Osteoblast (primary cell): Measurements from ENCODE around the gene ADGRB3. TPM values are rescaled to one million over a fixed set of nuclear protein-coding genes. Genes with fewer than 3 reads are reported as not detected.

Source experiments
- DNase-seq: peaks from one replicate; pipeline ENCODE4 v3.0.0; 2011; ENCODE audit warnings: low spot score, mixed read lengths; ENCODE audit not compliant: insufficient read length; ENCODE audit errors: missing footprints
- H2AFZ ChIP-seq: 2 replicates; pipeline ENCODE4 v1.6.0; 2011; ENCODE audit warnings: mild to moderate bottlenecking, low read length
- H3K27ac ChIP-seq: 2 replicates; pipeline ENCODE4 v1.5.1; 2011; ENCODE audit warnings: mild to moderate bottlenecking, low read depth, low read length, moderate library complexity
- H3K27me3 ChIP-seq: 2 replicates; pipeline ENCODE4 v1.6.0; 2012; ENCODE audit warnings: mild to moderate bottlenecking, control low read depth, inconsistent platforms, low read length, moderate library complexity; ENCODE audit not compliant: insufficient read depth
- H3K36me3 ChIP-seq: 2 replicates; pipeline ENCODE4 v1.5.1; 2011; ENCODE audit warnings: mild to moderate bottlenecking, low read length, control low read depth, moderate library complexity; ENCODE audit not compliant: insufficient read depth
- H3K4me1 ChIP-seq: 2 replicates; pipeline ENCODE4 v1.5.1; 2011; ENCODE audit warnings: mild to moderate bottlenecking, low read length, control low read depth, moderate library complexity; ENCODE audit not compliant: insufficient read depth
- H3K4me2 ChIP-seq: 2 replicates; pipeline ENCODE4 v1.6.0; 2011; ENCODE audit warnings: mild to moderate bottlenecking, low read length; ENCODE audit not compliant: insufficient read depth
- H3K4me3 ChIP-seq: fragments of 200-600 bp; sonication (generic); 3 replicates; pipeline ENCODE4 v1.5.1; 2012; ENCODE audit warnings: mild to moderate bottlenecking, low read length, inconsistent platforms; ENCODE audit not compliant: insufficient read depth
- H3K79me2 ChIP-seq: 2 replicates; pipeline ENCODE4 v1.6.0; 2012; ENCODE audit warnings: mild to moderate bottlenecking, low read length, control low read depth, inconsistent platforms; ENCODE audit not compliant: insufficient read depth
- H3K9me3 ChIP-seq: 2 replicates; pipeline ENCODE4 v1.5.1; 2011; ENCODE audit warnings: low read depth, low read length, control low read depth
- H4K20me1 ChIP-seq: 2 replicates; pipeline ENCODE4 v1.6.0; 2012; ENCODE audit warnings: mild to moderate bottlenecking, low read length, control low read depth; ENCODE audit not compliant: insufficient read depth
- total RNA-seq: library from RNA; depleted of rRNA; stranded (reverse); fragments of >200 nt; gene quantifications from 2 replicates; pipeline ENCODE4 v1.2.3, GENCODE V29; 2012
- TF ChIP-seq, protein P1 (sequence below): IDR thresholded peaks from 2 replicates; pipeline ENCODE4 v1.5.1; 2011; ENCODE audit warnings: mild to moderate bottlenecking, low read depth, low read length, moderate library complexity; ENCODE audit errors: extremely low read depth

ADGRB3 gene
- total RNA-seq, 1 donor, result not detected

DNA sequence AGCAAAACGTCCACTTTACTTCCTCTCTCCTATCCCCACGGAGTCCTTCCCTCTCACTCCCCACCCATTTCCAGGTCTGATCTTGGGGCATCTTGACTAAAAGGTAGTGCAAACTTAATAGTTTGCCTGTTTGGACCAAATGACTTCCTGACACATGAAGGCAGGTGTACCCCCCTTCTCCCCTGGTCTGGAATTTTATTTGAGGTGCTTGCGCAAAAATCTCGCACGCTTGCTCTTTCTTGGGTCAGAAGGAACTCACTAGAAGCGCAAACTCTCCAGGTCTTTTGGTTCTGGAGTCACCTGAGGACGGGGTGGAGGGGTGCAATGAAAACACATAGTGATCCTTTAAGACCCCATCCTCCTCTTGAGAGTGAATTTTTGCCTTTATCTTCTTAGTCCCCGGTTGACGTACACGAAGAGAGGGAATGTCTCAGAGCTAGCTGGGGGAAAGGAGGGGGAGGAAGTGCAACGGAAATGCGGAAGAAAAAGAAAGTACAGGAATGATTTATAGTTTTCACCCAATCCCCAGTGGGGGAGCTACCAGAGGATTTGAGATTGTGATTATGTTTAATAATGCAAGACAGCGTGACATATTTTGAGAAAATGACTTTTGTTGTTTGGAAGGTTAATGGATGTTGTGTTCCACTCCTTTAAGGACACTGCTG, 4.9 kb downstream of the ADGRB3 start:
- Histone ChIP-seq H3K4me3 (no peak overlapping the region), H3K9me3 (no peaks in the 10 kb centered on the region), H3K79me2 (no peaks in the 10 kb centered on the region), H3K27me3 (peaks cover 21% of the 10 kb centered on the region), H3K4me1 (no peaks in the 10 kb centered on the region), H3K27ac (no peak overlapping the region), H2AFZ (peak overlapping the region; percentile 10), H4K20me1 (no peaks in the 10 kb centered on the region), H3K36me3 (no peaks in the 10 kb centered on the region), H3K4me2 (peak overlapping the region; percentile 65)
- DNase-seq, result peak; percentile 55
- TF ChIP-seq, protein P1, sequence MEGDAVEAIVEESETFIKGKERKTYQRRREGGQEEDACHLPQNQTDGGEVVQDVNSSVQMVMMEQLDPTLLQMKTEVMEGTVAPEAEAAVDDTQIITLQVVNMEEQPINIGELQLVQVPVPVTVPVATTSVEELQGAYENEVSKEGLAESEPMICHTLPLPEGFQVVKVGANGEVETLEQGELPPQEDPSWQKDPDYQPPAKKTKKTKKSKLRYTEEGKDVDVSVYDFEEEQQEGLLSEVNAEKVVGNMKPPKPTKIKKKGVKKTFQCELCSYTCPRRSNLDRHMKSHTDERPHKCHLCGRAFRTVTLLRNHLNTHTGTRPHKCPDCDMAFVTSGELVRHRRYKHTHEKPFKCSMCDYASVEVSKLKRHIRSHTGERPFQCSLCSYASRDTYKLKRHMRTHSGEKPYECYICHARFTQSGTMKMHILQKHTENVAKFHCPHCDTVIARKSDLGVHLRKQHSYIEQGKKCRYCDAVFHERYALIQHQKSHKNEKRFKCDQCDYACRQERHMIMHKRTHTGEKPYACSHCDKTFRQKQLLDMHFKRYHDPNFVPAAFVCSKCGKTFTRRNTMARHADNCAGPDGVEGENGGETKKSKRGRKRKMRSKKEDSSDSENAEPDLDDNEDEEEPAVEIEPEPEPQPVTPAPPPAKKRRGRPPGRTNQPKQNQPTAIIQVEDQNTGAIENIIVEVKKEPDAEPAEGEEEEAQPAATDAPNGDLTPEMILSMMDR, result no peak

DNA sequence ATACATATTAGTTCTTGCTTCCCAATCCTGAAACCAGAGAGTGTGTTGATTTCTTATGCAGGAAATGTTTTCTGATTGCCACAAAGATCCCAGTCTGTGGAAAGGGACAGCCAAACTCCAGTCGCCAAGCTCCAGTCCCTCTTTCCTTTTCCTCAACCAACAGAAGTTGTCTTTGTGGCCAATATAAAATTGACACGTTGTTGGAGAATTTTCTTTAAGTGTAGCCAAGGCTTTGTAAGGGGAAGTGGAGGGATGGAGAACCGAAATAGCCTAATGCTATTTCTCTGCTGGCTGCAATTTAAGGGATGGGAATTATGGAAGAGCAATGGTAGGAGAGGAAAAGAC, 5.4 kb downstream of the ADGRB3 start:
- H3K4me1 ChIP-seq, result no peaks in the 10 kb centered on the region
- no peak overlapping the region for H3K27ac ChIP-seq
- TF ChIP-seq, protein P1, result no peak
- no peaks in the 10 kb centered on the region for H4K20me1 ChIP-seq
- no peak for DNase-seq
- no peak overlapping the region for H2AFZ ChIP-seq
- no peaks in the 10 kb centered on the region for H3K36me3 ChIP-seq
- no peaks in the 10 kb centered on the region for H3K79me2 ChIP-seq
- H3K4me2 ChIP-seq, result peak overlapping the region; percentile 65
- no peak overlapping the region for H3K4me3 ChIP-seq
- no peaks in the 10 kb centered on the region for H3K9me3 ChIP-seq
- peaks cover 17% of the 10 kb centered on the region for H3K27me3 ChIP-seq

DNA sequence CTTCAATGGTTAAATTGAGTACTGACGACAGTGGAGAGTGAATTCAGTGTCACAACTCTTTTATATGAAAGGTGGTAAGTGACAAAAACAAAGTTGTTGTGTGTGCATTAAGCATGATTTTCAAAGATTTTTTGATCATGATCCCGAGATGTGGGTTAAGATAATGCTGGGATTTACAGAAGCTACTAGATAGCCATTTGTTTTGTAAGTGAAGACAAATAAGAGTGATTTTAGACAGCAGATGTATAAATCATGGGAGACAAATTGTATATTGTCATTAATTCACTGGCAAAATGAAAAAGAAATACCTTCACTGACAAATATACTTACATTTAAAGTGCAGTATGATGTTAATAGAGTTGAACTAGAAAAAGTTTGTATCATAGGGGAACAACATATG, 6.1 kb downstream of the ADGRB3 start:
- DNase-seq, result no peak
- H3K27ac ChIP-seq, result no peak overlapping the region
- H3K9me3 ChIP-seq, result no peaks in the 10 kb centered on the region
- no peaks in the 10 kb centered on the region for H3K4me1 ChIP-seq
- peaks cover 10% of the 10 kb centered on the region for H3K27me3 ChIP-seq
- no peaks in the 10 kb centered on the region for H4K20me1 ChIP-seq
- no peak overlapping the region for H3K4me3 ChIP-seq
- H2AFZ ChIP-seq, result no peak overlapping the region
- no peaks in the 10 kb centered on the region for H3K79me2 ChIP-seq
- TF ChIP-seq, protein P1, result no peak
- H3K4me2 ChIP-seq, result no peak overlapping the region
- H3K36me3 ChIP-seq, result no peaks in the 10 kb centered on the region

DNA sequence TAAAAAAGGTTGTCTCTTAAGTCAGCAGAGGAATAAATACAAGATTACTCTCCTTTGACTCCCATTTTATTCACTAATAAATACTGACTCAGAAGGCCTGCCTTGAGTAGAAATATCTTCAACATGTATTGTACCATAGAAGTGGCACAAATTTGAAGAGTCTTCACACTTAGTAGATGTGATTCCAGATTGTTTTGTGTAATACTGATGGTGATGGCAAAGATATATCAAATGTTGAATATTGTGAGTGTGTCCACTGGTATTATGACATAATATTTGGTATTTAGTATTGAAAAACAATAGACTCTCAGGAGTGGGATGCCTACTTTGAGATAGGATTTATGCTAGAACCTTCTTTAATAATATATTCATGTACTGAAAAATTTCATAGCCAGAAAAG, 7.0 kb downstream of the ADGRB3 start:
- Histone ChIP-seq H3K9me3 (no peaks in the 10 kb centered on the region), H3K4me2 (no peak overlapping the region), H3K27me3 (peaks cover 2% of the 10 kb centered on the region), H3K27ac (no peak overlapping the region), H3K36me3 (no peaks in the 10 kb centered on the region), H3K4me1 (no peaks in the 10 kb centered on the region), H4K20me1 (no peaks in the 10 kb centered on the region), H2AFZ (no peak overlapping the region), H3K4me3 (no peak overlapping the region), H3K79me2 (no peaks in the 10 kb centered on the region)
- DNase-seq, result no peak
- TF ChIP-seq, protein P1, result no peak
